Transverse colon (tissue), 4 donors: ENCODE data around the gene UNC13B. TPM values are rescaled to one million over a fixed set of nuclear protein-coding genes. Genes with fewer than 3 reads are reported as not detected.

Source experiments
- DNase-seq: peaks from one replicate; pipeline ENCODE4 v3.0.0-alpha.2; 2019
- H3K27ac ChIP-seq, 4 donors: fragments of 200-600 bp; sonication (generic); 2 replicates each; pipeline ENCODE4 v1.5.1; 2016 to 2018; ENCODE audit warnings: inconsistent platforms in 4 of 4
- H3K27me3 ChIP-seq: fragments of 200-600 bp; sonication (generic); 2 replicates; pipeline ENCODE4 v1.5.1; 2017; ENCODE audit warnings: inconsistent platforms
- H3K36me3 ChIP-seq, 4 donors: fragments of 200-600 bp; sonication (generic); 2 replicates each; pipeline ENCODE4 v1.5.1; 2017 to 2019; ENCODE audit warnings: inconsistent platforms in 4 of 4
- H3K4me1 ChIP-seq, 4 donors: fragments of 200-600 bp; sonication (generic); 2 replicates each; pipeline ENCODE4 v1.5.1; 2017 to 2020; ENCODE audit warnings: inconsistent platforms in 4 of 4
- H3K4me3 ChIP-seq, 4 donors: fragments of 200-600 bp; sonication (generic); 1 replicate in 1 of 4; 2 replicates in 3 of 4; pipeline versions ENCODE4 v1.5.1 to v1.6.1; 2017 to 2019; ENCODE audit warnings: inconsistent platforms in 4 of 4
- H3K9me3 ChIP-seq, 2 donors: fragments of 200-600 bp; sonication (generic); 2 replicates each; pipeline ENCODE4 v1.5.1; 2017 to 2019; ENCODE audit warnings: inconsistent platforms in 2 of 2
- CTCF ChIP-seq, 5 experiments: fragments of 200-600 bp in 3 of 5; fragments of 450-650 bp in 2 of 5; sonication (generic) in 3 of 5; IDR thresholded peaks; 1 replicate in 2 of 5; 2 replicates in 3 of 5; pipeline ENCODE4 v1.5.1; 2016 to 2017; ENCODE audit warnings: antibody characterized with exemption in 5 of 5, inconsistent platforms in 3 of 5, mild to moderate bottlenecking in 2 of 5, moderate library complexity in 1 of 5
- EP300 ChIP-seq: sonication (generic); formaldehyde crosslinking; IDR thresholded peaks from one replicate; pipeline ENCODE4 v1.6.1; 2017; ENCODE audit warnings: antibody characterized with exemption, low read depth
- POLR2A ChIP-seq: fragments of 450-650 bp; IDR thresholded peaks from one replicate; pipeline ENCODE4 v1.6.1; 2016; ENCODE audit warnings: antibody characterized with exemption, mild to moderate bottlenecking, moderate library complexity
- POLR2AphosphoS5 ChIP-seq, 3 donors: sonication (generic); formaldehyde crosslinking; IDR thresholded peaks; one replicate each; pipeline ENCODE4 v1.6.1; 2016; ENCODE audit warnings: antibody characterized with exemption in 3 of 3
- WGBS, 2 donors: methylation state at CpG; one replicate each; pipeline ENCODE4 v1.1.5; 2018; ENCODE audit warnings: low coverage in 1 of 2; 5-methylcytosine and 5-hydroxymethylcytosine counted together
- in situ Hi-C, 4 donors: fragments of 200-750 bp; cut with MboI; loops; one replicate each; pipeline versions ENCODE4 v1.15.0 to v1.15.1; 2017; ENCODE audit warnings: low sequenced_read_pairs in 3 of 4, low pct_ligation_motif_present in 1 of 4, low pct_unique_long_range_greater_than_20kb in 1 of 4
- intact Hi-C: fragments of 100-400 bp; cut with DNase I; formaldehyde crosslinking; loops from one replicate; pipeline ENCODE4 v1.15.1; 2023; ENCODE audit warnings: low total_unique reads
- total RNA-seq, 4 donors: library from RNA; depleted of rRNA; stranded (reverse); fragments of >200 nt; gene quantifications; one replicate each; pipeline ENCODE4 v1.1.0, GENCODE V29; 2016

UNC13B gene
- total RNA-seq, 4 donors from 2014 or later = 52.1 to 67.0 (median 58.9) TPM

GRCh38 chr9:35374436-35374835, 212.6 kb downstream of the UNC13B start:
- Histone ChIP-seq H3K27ac (no peak overlapping the region), H3K27me3 (no peaks in the 10 kb centered on the region), H3K4me3 (no peak overlapping the region), H3K36me3 (peaks cover 0 to 12% (median 5%) of the 10 kb centered on the region in 4 donors), H3K9me3 (no peaks in the 10 kb centered on the region), H3K4me1 (no peaks in the 10 kb centered on the region)
- in situ Hi-C loops (no loop called here), intact Hi-C loops (no loop called here)
- TF ChIP-seq EP300 = no peak
- no peak for TF ChIP-seq CTCF (IDR thresholded peaks at IDR 0.05)
- no peak for TF ChIP-seq POLR2A
- DNase-seq = no peak

GRCh38 chr9:35374910-35375309, 213.1 kb downstream of the UNC13B start:
- Histone ChIP-seq H3K27me3 (no peaks in the 10 kb centered on the region), H3K4me3 (no peak overlapping the region), H3K27ac (no peak overlapping the region), H3K36me3 (peaks cover 0 to 10% (median 4%) of the 10 kb centered on the region in 4 donors), H3K9me3 (no peaks in the 10 kb centered on the region), H3K4me1 (no peaks in the 10 kb centered on the region)
- 95% methylated on average over 5 of the region's 5 CpGs; no CpG with 5 or more reads in 1 of the 2 donors for WGBS, 2 donors
- TF ChIP-seq POLR2A = no peak
- TF ChIP-seq CTCF (IDR thresholded peaks at IDR 0.05) = no peak
- TF ChIP-seq EP300 = no peak
- TF ChIP-seq POLR2AphosphoS5 (IDR thresholded peaks at IDR 0.05) = no peak
- DNase-seq = no peak
- intact Hi-C loops = no loop called here
- in situ Hi-C loops = no loop called here

GRCh38 chr9:35380039-35380438, 218.2 kb downstream of the UNC13B start:
- no peak overlapping the region for H3K4me3 ChIP-seq
- TF ChIP-seq POLR2AphosphoS5 (IDR thresholded peaks at IDR 0.05) (no peak), CTCF (IDR thresholded peaks at IDR 0.05) (no peak), POLR2A (no peak), EP300 (no peak)
- WGBS, 2 donors = 72 to 100% methylated on average over 1 to 4 of the region's 4 CpGs
- DNase-seq = no peak
- H3K4me1 ChIP-seq = no peaks in the 10 kb centered on the region
- peaks cover 0 to 28% (median 7%) of the 10 kb centered on the region in 4 donors for H3K36me3 ChIP-seq
- intact Hi-C loops = no loop called here
- H3K27ac ChIP-seq = no peak overlapping the region
- no peaks in the 10 kb centered on the region for H3K27me3 ChIP-seq
- in situ Hi-C loops = no loop called here
- no peaks in the 10 kb centered on the region for H3K9me3 ChIP-seq

GRCh38 chr9:35380619-35381018, 218.8 kb downstream of the UNC13B start:
- WGBS, 2 donors = 80 to 83% methylated on average over 2 of the region's 2 CpGs
- Histone ChIP-seq H3K9me3 (no peaks in the 10 kb centered on the region), H3K27me3 (no peaks in the 10 kb centered on the region), H3K4me3 (no peak overlapping the region), H3K36me3 (peaks cover 0 to 28% (median 7%) of the 10 kb centered on the region in 4 donors), H3K27ac (no peak overlapping the region), H3K4me1 (no peaks in the 10 kb centered on the region)
- in situ Hi-C loops = no loop called here
- no peak for TF ChIP-seq POLR2A
- TF ChIP-seq CTCF (IDR thresholded peaks at IDR 0.05) = no peak
- TF ChIP-seq EP300 = no peak
- TF ChIP-seq POLR2AphosphoS5 (IDR thresholded peaks at IDR 0.05) = no peak
- no peak for DNase-seq
- intact Hi-C loops = no loop called here
